HPDE6-E6E7 (cell line): ENCODE measurements around the gene NPY2R.

Experiments
- DNase-seq: peaks from one replicate; pipeline ENCODE4 v3.0.0; 2011; ENCODE audit warnings: missing footprints; ENCODE audit errors: extremely low spot score

Gene NPY2R

GRCh38 chr4:155208258-155209054, at the start of gene NPY2R:
Gene NPY2R, plus strand, starts transcription at chr4:155208636. Its CDS starts 5,304 bp downstream, at chr4:155213940.
- DNase-seq = no peak

- DNase-seq = no peak
Measured at GRCh38 chr4:155161357-155161756, 47.1 kb upstream of the NPY2R start.

GRCh38 chr4:155164718-155165117, 43.7 kb upstream of the NPY2R start:
- DNase-seq = no peak

GRCh38 chr4:155170569-155170968, 37.9 kb upstream of the NPY2R start:
- DNase-seq = no peak

GRCh38 chr4:155173371-155173770, 35.1 kb upstream of the NPY2R start:
- no peak for DNase-seq

- no peak for DNase-seq
Measured at GRCh38 chr4:155174668-155175067, 33.8 kb upstream of the NPY2R start.

- no peak for DNase-seq
Measured at GRCh38 chr4:155179216-155179615, 29.2 kb upstream of the NPY2R start.

- no peak for DNase-seq
Measured at GRCh38 chr4:155186972-155187371, 21.5 kb upstream of the NPY2R start.

- no peak for DNase-seq
Measured at GRCh38 chr4:155187989-155188388, 20.4 kb upstream of the NPY2R start.

- DNase-seq = no peak
Measured at GRCh38 chr4:155190099-155190498, 18.3 kb upstream of the NPY2R start.

- DNase-seq = no peak
Measured at GRCh38 chr4:155197757-155198156, 10.7 kb upstream of the NPY2R start.

GRCh38 chr4:155207534-155208257, 740 bp upstream of the NPY2R start:
- DNase-seq = no peak

GRCh38 chr4:155220025-155220424, 11.6 kb downstream of the NPY2R start:
- no peak for DNase-seq

- no peak for DNase-seq
Measured at GRCh38 chr4:155227131-155227530, 18.7 kb downstream of the NPY2R start.

GRCh38 chr4:155228713-155229112, 20.3 kb downstream of the NPY2R start:
- DNase-seq = no peak

- DNase-seq = no peak
Measured at GRCh38 chr4:155232432-155232831, 24.0 kb downstream of the NPY2R start.

- peak; percentile 29 for DNase-seq
Measured at GRCh38 chr4:155234206-155234605, 25.8 kb downstream of the NPY2R start.

- DNase-seq = no peak
Measured at GRCh38 chr4:155237567-155237966, 29.1 kb downstream of the NPY2R start.

GRCh38 chr4:155241225-155241624, 32.8 kb downstream of the NPY2R start:
- DNase-seq = no peak

- no peak for DNase-seq
Measured at GRCh38 chr4:155241664-155242063, 33.2 kb downstream of the NPY2R start.

GRCh38 chr4:155245105-155245504, 36.7 kb downstream of the NPY2R start:
- no peak for DNase-seq

- no peak for DNase-seq
Measured at GRCh38 chr4:155248002-155248896, 39.8 kb downstream of the NPY2R start.
